Activated CD4-positive, alpha-beta T cell treated with anti-CD3 and anti-CD28 coated beads for 1 hour (primary cell): ENCODE data around the gene ASPSCR1.

Source experiments
- DNase-seq: peaks from one replicate; pipeline ENCODE4 v3.0.0-alpha.2; 2020

ASPSCR1 gene

DNA sequence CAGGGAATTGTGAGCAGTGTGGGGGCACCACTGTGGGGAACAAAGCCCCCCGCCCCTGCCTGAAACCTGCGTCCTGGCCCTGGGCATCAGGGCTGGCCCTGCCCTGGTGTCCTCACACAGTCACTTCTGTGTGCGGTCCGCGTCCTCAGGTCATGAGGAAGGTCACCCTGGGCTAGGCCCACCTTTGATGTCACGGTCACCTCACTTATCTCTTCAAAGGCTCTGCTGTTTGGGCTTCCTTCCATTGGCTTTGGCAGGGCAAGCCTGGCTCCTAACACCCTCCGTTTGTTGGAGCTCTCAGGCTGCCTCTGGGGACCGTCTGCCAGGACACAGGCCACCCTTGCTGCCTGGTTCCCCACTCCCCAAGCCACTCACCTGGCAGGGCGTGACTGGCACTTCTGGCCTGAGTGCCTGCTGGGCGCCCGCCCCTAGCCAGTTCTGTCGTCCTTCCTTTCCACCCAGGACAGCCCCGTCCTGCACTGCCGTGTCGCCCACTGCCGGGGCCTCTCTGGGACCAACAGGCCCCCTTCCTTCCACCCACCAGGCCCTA, 36.4 kb downstream of the ASPSCR1 start:
- DNase-seq = no peak

DNA sequence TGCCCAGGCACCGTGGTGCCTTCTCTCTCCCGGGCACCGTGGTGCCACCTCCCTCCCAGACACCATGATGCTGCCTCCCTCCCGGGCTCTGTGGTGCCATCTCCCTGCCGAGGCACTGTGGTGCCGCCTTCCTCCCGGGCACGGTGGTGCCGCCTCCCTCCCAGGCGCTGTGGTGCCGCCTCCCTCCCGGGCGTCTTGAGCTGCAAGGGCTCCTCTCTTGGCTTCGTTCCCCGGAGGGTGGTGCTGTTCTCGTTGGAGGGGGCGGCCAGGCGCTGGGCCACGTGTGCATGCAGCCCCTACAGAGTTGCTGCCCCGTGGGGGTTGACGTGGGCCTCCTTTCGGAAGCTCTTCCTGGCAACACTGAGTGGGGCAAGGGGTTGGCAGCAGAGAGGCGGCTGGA, 37.0 kb downstream of the ASPSCR1 start:
- no peak for DNase-seq

DNA sequence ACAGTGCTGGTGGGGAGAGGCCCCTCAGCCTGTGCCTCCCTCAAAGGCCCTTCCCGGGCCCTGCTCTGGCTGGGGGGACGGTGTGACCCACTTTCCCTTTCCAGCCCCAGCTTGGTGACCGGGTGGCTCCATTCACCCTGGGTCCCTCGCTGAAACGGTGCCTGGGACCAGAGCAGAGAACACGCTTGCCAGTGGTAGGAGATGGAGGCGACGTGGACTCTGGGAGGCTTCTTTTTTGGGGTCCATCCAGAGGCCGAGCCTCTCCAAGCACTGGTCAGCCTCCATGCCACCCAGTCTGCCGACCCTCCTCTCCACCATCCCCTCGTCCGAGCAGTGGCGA, 37.5 kb downstream of the ASPSCR1 start:
- DNase-seq = no peak

DNA sequence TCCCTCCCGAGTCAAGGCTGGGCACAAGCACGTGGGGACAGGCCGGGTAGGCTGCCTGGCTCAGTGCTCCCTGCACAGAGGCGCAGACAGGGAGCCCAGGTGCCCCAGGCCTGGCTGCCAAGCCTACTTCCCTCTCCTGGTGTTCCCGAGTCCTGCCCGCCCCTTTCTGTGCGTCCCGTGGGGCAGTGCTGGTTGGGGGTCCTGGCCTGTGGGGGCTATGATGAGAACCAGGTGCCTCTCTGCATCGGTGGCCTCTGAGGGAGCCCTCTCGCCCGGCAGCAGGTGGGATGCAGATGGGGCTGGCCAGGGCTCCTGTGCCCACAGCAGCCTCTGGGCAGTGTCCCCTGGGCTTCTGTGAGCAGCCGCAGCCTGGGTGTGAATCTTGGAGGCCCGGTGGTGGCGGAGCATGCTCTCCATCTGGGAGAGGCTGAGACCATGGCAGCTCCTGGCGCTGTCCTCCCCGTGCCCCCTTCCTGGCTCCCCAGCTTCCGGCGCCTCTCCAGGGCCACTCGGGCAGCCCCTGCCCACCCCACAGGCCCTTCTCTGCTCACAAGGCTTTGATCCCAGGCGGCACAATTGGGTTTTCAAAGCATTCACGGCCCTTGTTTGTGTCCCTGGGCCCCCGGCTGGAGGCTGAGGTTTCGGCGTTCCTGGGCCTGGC, 38.0 kb downstream of the ASPSCR1 start:
- no peak for DNase-seq

DNA sequence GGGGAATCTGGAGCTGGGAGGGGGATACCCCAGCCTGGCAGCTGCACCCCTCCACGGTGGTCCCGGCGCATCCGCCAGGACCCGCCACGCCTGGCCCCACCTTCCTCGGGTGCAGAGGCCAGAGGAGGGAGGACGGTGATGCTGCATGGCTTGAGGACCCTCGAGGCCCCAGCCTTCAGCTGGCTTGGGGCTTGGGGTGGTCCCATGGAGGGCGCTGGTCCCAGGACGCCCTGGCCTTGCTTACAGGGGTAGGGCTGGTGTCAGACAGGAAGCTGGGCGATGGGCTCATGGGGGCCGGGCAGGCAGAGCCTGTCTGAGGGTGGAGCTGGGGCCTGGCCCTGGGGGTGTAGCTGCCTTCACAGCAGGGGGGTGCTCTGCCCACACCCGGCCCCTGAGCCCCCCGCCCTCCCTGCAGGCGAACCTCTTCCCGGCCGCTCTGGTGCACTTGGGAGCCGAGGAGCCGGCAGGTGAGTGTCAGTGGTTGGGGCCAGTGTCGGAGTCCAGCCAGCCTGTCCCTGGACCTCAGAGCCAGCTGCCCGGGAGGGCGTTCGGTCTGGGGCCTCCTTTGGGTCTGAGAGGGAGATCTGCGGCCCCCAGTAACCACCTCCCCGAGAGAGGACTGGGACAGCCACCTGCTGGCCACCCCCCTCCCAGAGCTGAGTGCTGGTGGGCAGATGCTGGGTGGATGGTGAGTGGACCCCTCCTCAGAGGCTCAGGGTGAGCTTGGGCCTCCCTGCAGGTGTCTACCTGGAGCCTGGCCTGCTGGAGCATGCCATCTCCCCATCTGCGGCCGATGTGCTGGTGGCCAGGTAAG, 38.8 kb downstream of the ASPSCR1 start:
- DNase-seq = no peak

DNA sequence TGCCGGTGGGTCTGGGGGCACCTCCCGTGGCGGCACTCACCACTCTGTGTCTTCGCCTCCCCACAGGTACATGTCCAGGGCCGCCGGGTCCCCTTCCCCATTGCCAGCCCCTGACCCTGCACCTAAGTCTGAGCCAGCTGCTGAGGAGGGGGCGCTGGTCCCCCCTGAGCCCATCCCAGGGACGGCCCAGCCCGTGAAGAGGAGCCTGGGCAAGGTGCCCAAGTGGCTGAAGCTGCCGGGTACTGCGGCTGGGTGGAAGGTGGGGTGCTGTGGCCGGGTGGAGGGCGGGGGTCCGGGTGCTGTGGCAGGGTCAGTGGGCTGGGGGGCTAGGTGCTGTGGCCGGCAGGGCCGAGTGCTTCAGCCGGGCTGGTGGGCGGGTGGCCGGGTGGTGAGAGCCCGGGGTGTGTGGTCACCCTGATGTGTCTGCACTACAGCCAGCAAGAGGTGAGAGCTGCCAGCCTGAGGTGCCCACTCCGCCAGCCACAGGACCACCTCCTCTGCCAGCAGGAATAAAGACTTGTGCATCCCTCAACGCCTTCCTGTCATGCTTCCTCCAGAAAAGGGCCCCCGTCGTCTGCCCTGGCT, 39.5 kb downstream of the ASPSCR1 start:
- DNase-seq = no peak

DNA sequence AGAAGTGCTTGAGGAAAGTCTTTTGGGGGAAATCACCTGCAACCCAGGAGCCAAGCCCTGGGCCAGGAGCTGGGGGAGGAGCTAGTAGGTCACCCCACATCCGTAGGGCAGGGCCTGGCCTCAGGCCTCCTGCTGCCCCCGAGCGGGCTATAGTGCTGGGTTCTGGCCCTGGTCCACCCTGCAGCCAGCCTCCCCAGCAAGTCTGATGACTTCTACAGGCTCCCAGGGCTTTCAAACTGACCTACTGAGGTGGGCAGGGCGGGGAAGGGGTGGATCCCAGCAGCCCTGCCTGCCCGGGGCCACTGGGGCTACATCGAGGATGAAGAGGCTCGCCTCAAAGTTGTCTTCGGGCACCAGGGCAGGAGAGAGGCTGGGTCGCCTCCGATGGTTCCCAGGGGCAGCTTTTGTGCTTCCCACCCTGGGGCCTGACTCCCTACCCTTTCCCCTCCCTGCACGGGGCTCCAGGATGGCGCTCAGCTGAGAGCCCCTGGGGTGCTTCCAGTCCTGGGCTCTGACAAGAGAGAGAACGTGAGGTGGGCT, 40.3 kb downstream of the ASPSCR1 start:
- no peak for DNase-seq

DNA sequence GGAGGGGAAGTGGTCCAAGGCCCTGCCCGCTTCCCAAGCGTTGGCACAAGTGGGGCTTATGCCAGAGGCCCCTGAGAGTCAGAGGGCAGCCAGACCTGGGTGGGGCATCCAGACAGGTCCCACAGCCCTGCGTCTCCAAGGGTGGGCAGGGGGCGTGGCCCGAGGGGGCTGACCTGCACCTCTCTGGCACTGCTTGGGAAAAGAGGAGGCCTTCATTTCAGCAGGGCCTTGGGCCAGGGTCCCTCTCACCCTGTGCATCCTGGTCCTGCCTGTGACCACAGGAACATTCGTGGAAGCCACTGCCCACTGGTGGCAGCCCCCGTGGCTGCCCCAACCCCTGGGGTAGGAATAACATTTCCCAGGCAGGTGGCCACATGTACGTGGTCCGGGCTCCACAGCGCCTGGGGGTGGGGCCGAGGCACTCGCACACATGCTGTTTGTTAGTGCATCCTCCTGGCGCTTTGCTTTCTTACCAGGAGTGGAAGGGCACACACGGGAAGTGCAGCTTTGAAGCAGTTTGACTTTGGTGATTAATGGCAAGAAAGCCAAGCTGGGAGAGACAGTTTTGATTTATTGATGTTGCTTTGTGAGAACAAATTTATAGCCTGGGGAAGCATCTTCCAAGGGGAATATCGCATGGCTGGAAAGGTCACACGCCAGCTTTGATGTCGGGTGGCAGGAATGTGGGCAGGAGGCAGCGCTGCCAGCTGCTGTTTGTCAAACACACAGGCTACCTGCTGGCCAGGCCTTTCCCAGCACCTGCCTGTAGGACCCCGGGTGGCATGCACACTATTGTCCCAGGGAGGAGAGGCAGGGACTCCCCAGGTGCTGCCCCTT, 40.9 kb downstream of the ASPSCR1 start:
- DNase-seq = no peak

DNA sequence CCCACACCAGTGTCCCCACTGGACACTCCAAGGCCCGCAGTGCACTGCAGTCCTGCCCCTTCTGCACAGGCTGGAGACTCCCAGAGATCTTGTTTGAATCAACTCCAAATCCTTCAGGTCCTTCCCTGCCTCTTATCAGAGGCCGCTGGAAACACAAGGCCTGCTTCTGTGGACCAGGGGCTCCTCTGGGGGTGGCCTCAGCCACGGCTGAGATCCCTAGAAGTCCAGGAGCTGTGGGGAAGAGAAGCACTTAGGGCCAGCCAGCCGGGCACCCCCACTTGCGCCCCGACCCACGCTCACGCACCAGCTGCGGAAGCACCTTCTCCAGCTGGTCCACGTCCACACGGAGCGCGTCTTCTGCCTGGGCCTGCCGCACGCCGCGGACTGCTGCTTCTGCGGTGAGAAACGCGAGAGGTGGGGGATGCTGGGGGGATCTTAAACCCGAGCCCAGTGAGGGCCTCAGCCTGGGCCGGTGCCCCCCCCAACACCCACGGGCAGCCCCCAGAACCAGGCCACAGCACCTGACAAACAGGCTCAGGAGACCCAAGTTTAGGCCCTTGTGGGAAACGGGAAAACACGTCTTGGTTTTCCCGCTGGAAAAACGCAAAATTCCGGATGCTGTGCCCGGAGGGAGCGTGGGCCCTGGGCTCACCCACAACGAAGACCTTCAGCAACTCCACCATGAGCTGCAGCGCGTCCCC, 41.7 kb downstream of the ASPSCR1 start:
- DNase-seq = no peak

DNA sequence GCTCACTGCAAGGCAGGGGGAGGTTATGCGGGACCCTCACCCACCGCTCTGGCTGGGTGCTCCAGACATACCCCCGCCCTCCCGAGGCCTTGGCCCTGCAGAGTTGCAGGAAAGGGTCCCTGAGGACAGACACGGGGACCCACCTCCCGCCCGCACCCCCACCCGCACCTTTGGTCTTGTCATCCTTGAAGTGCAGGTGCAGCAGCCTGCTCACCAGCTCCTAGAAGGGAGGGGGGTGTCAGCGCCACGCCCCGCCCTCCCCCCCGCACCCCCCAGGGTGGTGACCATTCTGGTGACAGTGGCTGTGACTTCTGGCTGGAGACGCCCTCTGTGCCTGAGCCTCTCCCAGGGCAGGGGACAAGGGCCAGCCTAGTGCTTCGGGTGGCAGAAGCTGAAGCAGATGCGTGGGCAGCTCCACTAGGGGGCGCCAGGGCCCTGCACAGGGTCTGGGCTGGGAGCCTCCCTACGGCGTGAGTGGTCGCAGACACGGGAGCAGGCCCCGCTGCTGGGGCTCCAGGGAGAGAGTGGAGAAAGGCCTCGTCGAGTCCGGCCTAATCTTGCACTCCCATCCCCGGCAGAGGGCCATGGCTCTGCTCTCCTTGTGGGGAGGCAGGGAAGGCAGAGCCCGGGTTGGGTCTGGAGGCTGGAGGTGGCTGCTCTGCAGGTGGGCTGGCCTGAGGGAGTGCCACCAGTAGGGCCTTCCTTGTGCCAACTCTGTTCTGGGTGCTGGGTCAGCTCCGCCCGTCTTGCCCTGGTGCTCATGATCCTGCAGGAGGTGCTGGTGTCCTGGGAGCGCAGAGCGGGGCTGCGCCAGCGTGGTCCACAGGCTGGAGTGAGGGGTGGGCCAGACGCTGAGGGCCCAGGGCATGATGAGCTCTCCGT, 42.5 kb downstream of the ASPSCR1 start:
- peak; percentile 44 for DNase-seq

DNA sequence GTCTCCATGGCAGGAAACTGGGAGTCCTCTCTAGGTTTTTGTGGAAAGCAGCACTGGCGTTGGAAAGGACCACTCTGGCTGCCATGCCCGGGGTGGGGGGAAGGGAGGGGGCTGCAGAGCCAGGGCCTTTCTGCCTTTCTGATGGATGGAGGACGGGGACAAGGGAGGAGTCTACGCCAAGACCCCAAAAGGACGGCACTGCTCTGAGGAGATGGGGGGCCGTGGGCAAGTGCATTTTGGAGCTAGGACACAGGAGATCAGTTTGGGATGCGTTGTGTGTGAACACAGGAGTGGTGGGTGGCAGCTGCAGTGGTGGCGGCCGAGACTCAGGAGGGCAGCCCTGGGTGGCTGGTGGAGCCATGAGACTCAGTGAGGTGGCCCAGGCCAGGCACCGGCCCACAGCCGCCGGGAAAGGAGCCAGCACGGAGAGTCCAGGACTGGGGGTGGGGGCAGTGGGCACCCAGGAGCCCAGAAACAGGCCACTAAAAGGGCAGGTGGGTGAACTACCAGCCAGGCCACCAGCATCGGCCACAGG, 43.2 kb downstream of the ASPSCR1 start:
- no peak for DNase-seq

DNA sequence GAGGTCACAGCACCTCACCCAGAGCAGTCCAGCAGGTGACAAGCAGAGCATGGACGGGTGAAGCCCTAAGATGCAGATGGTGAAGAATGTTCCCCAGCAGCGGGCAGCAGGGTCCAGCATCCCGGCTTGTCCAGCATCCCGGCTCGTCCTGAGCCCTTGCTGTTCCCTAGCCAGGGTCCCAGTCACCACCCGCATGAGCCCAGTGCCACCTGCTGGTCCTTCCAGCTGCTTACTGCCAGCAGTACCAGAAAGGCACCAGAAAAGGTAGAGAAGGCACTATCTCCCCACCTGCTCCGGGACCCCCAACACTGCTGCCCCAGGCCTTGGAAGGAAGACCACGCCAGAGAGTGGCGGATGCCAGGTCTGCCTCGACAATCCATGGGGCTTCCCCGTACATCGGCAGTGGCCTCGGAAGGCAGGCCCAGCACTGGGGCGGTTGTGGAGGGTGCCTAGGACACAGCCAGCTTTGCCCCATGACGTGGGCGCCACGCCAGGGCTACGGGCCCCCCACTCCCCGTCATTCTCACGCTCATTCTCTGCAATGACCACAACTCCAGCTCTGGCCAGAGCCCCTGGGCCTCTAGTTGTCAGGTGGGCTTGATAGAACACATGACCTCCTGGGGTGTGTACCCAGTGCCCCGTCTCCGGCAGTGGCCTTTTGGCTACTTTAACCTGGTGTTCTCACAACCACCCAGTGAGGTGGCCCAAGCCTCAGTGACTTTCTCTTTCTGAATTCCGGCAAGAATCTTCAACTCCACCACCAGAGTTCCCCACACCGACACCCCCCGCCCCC, 43.9 kb downstream of the ASPSCR1 start:
- DNase-seq = peak; percentile 45

DNA sequence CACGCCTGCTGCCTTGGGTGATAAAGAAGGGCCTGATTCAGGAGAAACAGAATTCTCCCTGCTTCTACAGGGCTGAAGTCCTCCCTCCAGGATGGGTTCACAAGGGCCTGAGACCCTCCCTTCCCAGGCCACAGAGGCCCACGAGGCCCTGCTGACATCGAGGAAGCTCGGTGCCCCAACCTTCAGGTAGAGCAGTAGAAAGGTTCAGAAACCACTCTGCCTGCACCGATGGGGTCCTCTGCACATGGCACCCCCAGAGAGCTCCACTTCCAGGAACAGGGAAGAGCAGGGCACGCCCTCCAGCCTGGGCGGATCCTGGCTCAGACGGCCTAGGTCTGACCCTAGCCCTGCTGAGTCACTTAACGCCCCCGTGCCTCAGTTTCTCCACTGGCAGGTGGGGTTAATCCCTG, 44.5 kb downstream of the ASPSCR1 start:
- no peak for DNase-seq

DNA sequence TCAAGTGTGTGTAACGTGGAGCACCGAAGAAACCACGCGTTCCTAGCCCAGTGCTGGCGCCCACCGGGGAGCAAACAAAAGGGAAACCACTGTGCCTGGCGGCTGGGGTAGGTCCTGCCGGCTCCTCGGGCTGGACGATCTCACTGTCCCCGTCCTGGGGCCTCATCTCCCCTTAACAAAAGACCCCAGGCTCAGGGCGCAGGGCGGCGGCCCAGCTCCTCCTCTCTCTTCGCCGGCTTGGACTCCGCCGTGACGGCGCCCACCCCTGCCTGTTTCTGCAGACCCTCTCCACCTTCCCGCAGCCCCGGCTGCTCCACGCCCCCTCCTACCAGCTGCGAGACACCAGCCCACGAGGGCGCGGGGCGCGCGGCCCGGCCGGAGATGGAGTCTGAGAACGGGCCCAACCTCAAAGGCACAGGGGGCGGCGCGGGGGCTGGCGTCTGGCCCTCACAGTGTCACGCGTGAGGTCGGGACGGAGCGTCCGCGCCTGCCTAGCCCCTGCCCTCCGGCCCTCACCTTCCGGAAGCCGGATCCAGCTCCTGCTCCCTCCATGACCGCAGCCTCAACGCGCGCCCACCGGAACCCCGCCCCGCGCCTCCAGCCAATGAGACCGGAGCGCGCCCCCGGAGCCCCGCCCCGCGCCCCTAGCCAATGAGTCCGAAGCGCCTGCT, 45.0 kb downstream of the ASPSCR1 start, which contains the start of gene CENPX:
TSS of gene CENPX (minus strand) at position 569 of the 671 bp plus-strand sequence. CDS start at position 552, 17 bp downstream.
- DNase-seq = no peak

DNA sequence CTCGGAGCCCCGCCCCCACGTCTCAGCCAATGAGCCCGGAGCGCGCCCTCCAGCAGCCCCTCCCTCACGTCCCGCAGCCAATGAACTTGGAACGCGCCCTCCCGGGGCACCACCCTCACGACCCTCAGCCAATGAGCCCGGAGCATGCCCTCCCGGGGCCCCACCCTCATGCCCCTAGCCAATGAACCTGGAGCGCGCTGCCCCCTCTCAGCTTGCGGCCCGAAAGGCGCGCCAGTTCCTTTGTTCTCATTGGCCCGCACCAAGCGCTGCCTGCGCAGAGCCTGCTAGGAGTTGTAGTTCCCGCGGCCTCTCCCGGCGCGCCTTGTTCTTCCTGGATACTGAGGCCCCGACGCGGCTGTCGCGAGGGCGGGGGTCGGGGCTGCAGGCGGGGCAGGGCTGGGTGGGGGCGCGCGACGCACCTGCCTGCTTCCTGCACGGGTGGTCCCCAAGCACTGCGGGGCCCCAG, 45.6 kb downstream of the ASPSCR1 start, which contains the start of gene LRRC45:
TSS of gene LRRC45 (plus strand) at position 325 of the 466 bp plus-strand sequence. CDS start 339 bp downstream, outside the sequence.
- DNase-seq = peak; percentile 100

DNA sequence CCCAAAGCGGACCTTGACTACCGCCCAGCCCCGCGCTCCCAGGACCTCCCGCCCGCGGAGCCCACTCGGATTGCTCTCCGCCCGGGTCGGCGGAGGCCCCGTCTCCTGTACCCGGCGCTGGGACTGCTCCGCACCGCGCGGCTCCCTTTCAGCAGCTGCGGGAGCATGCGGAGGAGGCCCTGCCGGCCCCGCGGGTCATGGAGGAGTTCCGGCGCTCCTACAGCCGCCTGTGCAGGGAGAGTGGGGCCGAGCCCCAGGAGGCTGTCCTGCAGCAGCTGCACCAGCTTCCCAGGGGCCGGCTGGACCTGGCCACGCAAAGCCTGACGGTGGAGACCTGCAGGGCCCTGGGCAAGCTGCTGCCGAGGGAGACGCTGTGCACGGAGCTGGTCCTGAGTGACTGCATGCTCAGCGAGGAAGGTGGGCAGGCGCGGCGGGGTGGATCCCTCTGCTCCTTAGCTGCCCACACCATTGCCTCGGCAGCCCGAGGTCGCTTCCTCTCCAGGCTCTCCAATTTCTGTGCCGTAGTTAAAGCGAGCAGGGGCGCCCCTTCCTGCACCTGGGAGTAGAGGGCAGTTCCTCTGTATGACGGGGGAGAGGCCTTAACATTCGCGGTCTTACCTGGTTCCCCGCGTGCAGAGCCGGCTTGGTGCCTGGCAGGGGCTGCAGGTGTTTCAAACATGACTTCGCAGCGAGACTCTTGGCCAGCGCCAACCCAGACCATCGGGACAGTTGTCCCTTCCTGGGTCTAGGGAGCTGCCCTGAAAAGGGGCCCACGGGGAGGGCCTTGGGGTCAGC, 46.2 kb downstream of the ASPSCR1 start:
- DNase-seq = no peak

DNA sequence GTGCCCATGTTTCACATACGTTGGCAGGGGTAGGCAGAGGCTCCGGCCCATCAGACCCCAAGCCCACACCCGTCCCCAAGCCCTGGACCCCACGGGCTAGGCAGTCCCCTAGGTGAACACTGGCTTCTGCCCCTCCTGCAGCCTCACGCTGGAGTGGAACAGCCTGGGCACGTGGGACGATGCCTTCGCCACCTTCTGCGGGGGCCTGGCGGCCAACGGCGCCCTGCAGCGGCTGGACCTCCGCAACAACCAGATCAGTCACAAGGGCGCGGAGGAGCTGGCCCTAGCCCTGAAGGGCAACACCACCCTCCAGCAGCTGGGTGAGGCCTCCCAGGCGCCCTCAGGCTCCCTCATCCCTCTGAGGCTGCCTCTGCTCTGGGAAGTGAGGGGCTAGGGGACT, 47.4 kb downstream of the ASPSCR1 start:
- no peak for DNase-seq
